Mesendoderm (in vitro differentiated cells): Measurements from ENCODE around the gene ZNF182.
"Not testable (repeated sequence)": the region's sequence is repeated elsewhere in the genome, so short reads cannot be mapped to it uniquely, and the experiment has no call there.

Experiments used
- DNase-seq: peaks from one replicate; pipeline ENCODE4 v3.0.0; 2013
- H2AK5ac ChIP-seq: 2 replicates; pipeline ENCODE4 v1.6.1; 2013; ENCODE audit warnings: low read length, inconsistent platforms
- H2BK120ac ChIP-seq: 2 replicates; pipeline ENCODE4 v1.6.1; 2013; ENCODE audit warnings: low read depth, mild to moderate bottlenecking, low read length, moderate library complexity, mixed read lengths
- H2BK15ac ChIP-seq: replicated peaks from 2 replicates; pipeline ENCODE4 v1.6.1; 2013; ENCODE audit warnings: low read depth, mild to moderate bottlenecking, moderate library complexity
- H2BK5ac ChIP-seq: 2 replicates; pipeline ENCODE4 v1.6.1; 2013; ENCODE audit warnings: low read length, inconsistent platforms
- H3K18ac ChIP-seq: 2 replicates; pipeline ENCODE4 v1.6.1; 2013; ENCODE audit warnings: mild to moderate bottlenecking, low read length, mixed read lengths
- H3K23ac ChIP-seq: one replicate; pipeline ENCODE4 v1.6.1; 2013; ENCODE audit warnings: low read length
- H3K27ac ChIP-seq: 2 replicates; pipeline ENCODE4 v1.5.1; 2013; ENCODE audit warnings: low read depth, mild to moderate bottlenecking, inconsistent platforms, low read length, moderate library complexity
- H3K27me3 ChIP-seq: 2 replicates; pipeline ENCODE4 v1.6.1; 2013; ENCODE audit warnings: low read length, control low read depth, mild to moderate bottlenecking, inconsistent platforms; ENCODE audit not compliant: insufficient read depth, poor library complexity
- H3K36me3 ChIP-seq: 2 replicates; pipeline ENCODE4 v1.6.1; 2013; ENCODE audit warnings: low read length, inconsistent platforms; ENCODE audit not compliant: control insufficient read depth, insufficient read depth
- H3K4ac ChIP-seq: one replicate; pipeline ENCODE4 v1.6.1; 2013; ENCODE audit warnings: low read depth, mild to moderate bottlenecking, low read length, moderate library complexity
- H3K4me1 ChIP-seq: 2 replicates; pipeline ENCODE4 v1.6.1; 2013; ENCODE audit warnings: low read depth, low read length, inconsistent platforms; ENCODE audit not compliant: control insufficient read depth
- H3K4me2 ChIP-seq: 2 replicates; pipeline ENCODE4 v1.6.1; 2013; ENCODE audit warnings: low read length
- H3K4me3 ChIP-seq: 2 replicates; pipeline ENCODE4 v1.5.1; 2013; ENCODE audit warnings: mild to moderate bottlenecking, low read length
- H3K56ac ChIP-seq: one replicate; pipeline ENCODE4 v1.6.1; 2013; ENCODE audit warnings: low read length
- H3K79me1 ChIP-seq: 2 replicates; pipeline ENCODE4 v1.6.1; 2013; ENCODE audit warnings: low read length, inconsistent platforms
- H3K79me2 ChIP-seq: 2 replicates; pipeline ENCODE4 v1.6.1; 2013; ENCODE audit warnings: mild to moderate bottlenecking, low read length; ENCODE audit not compliant: control insufficient read depth, insufficient read depth
- H3K9ac ChIP-seq: 2 replicates; pipeline ENCODE4 v1.6.1; 2013; ENCODE audit warnings: low read length, inconsistent platforms
- H4K5ac ChIP-seq: one replicate; pipeline ENCODE4 v1.6.1; 2013; ENCODE audit warnings: low read length
- H4K8ac ChIP-seq: one replicate; pipeline ENCODE4 v1.6.1; 2013; ENCODE audit warnings: low read depth, mild to moderate bottlenecking, control low read depth, low read length, moderate library complexity
- WGBS: extraction: QIAGEN DNeasy Blood & Tissue Kit; methylation state at CpG from one replicate; pipeline ENCODE4 v1.1.7; 2013; ENCODE audit warnings: low lambda C conversion rate, missing lambda C conversion rate; ENCODE audit not compliant: insufficient coverage; ENCODE audit errors: extremely low coverage; 5-methylcytosine and 5-hydroxymethylcytosine counted together

The ZNF182 gene

DNA sequence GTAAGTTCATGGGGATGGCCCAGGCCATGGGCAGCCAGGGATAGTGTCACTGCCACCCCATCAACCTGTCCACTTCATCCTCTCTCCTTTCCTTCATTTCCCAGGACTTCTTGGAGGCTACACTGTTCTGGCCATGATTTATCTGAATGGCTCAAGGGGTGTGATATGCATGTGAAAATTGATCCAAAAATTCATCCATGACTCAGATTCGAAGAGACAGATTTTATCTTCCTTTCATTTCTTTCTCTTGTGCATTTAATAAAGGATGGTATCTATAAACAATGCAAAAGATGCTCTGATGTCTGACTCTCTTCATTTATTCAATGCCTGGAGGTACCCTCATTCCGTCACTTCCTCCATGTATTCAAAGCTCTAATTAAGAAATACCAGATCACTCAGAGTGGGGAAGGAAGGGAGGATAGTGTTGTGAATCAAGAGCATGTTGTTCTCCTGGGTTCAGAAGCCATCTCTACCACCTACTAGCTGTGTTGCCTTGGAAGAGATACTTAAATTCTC, 5.7 kb upstream of the ZNF182 start:
- H2BK120ac ChIP-seq, H3K4me3 ChIP-seq, H3K9ac ChIP-seq, H4K8ac ChIP-seq, H3K4me1 ChIP-seq, H3K4ac ChIP-seq, H3K4me2 ChIP-seq, H3K36me3 ChIP-seq, H3K79me1 ChIP-seq, H2AK5ac ChIP-seq, DNase-seq, H3K56ac ChIP-seq, H3K79me2 ChIP-seq, H3K27me3 ChIP-seq, H3K27ac ChIP-seq, H3K18ac ChIP-seq, H3K23ac ChIP-seq, H2BK15ac ChIP-seq, H4K5ac ChIP-seq, H2BK5ac ChIP-seq: not testable (repeated sequence)
- WGBS, result no CpG with 5 or more reads among the region's 2 CpGs

GRCh38 chrX:48006688-48007087, 2.9 kb upstream of the ZNF182 start, which contains the start of gene SPACA5:
Gene SPACA5 (plus strand): TSS chrX:48006988. CDS start chrX:48007803, 815 bp downstream.
- not testable (repeated sequence) for H2AK5ac ChIP-seq, H3K23ac ChIP-seq, H3K4me3 ChIP-seq, H3K36me3 ChIP-seq, H2BK5ac ChIP-seq, H2BK120ac ChIP-seq, H3K79me1 ChIP-seq, DNase-seq, H3K56ac ChIP-seq, H3K27me3 ChIP-seq, H3K27ac ChIP-seq, H3K4ac ChIP-seq, H3K4me1 ChIP-seq, H3K9ac ChIP-seq, H2BK15ac ChIP-seq, H3K18ac ChIP-seq, H3K4me2 ChIP-seq, H4K5ac ChIP-seq, H4K8ac ChIP-seq, H3K79me2 ChIP-seq
- no CpG with 5 or more reads among the region's 8 CpGs for WGBS

- H4K5ac ChIP-seq, result no peak overlapping the region
- peak overlapping the region; percentile 12 for H3K18ac ChIP-seq
- no CpG with 5 or more reads among the region's 18 CpGs for WGBS
- no peak for DNase-seq
- no peak overlapping the region for H2BK15ac ChIP-seq
- H2AK5ac ChIP-seq, result no peak overlapping the region
- H3K79me1 ChIP-seq, result no peaks in the 10 kb centered on the region
- H3K9ac ChIP-seq, result peak overlapping the region; percentile 76
- no peak overlapping the region for H3K4ac ChIP-seq
- H2BK5ac ChIP-seq, result no peak overlapping the region
- no peaks in the 10 kb centered on the region for H3K79me2 ChIP-seq
- H3K36me3 ChIP-seq, result no peaks in the 10 kb centered on the region
- no peak overlapping the region for H3K27ac ChIP-seq
- H3K56ac ChIP-seq, result peak overlapping the region; percentile 83
- peak overlapping the region; percentile 85 for H3K4me3 ChIP-seq
- H3K4me2 ChIP-seq, result peak overlapping the region; percentile 40
- H4K8ac ChIP-seq, result no peak overlapping the region
- H3K4me1 ChIP-seq, result no peaks in the 10 kb centered on the region
- no peak overlapping the region for H3K23ac ChIP-seq
- no peaks in the 10 kb centered on the region for H3K27me3 ChIP-seq
- no peak overlapping the region for H2BK120ac ChIP-seq
These were observed 427 bp downstream of the ZNF182 start for GRCh38 chrX:48003367-48003757.

DNA sequence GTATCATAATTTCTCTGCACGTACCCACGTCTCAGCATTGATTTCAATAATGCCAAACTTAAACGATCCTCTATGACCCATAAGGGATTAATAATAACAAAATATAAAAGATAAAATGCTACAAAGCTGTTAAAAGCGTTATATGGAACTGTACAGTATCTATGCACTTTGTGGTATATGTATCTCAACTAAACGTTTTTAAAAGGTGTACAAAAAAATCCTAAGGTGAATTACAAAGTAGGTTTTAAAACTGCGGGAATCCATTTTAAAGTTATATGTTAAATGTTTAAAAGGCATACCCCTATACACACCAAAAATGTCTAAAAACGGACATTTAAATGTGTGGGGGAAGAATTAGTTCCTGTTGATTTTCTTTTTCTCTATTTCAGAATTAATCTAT, 860 bp downstream of the ZNF182 start:
- no peak overlapping the region for H3K4me3 ChIP-seq
- no peak overlapping the region for H2BK120ac ChIP-seq
- no peak overlapping the region for H3K23ac ChIP-seq
- H2BK5ac ChIP-seq, result no peak overlapping the region
- H3K36me3 ChIP-seq, result no peaks in the 10 kb centered on the region
- no peak overlapping the region for H3K4me2 ChIP-seq
- no peaks in the 10 kb centered on the region for H3K27me3 ChIP-seq
- no peak overlapping the region for H3K56ac ChIP-seq
- H3K4me1 ChIP-seq, result no peaks in the 10 kb centered on the region
- H4K5ac ChIP-seq, result no peak overlapping the region
- H3K27ac ChIP-seq, result no peak overlapping the region
- H2AK5ac ChIP-seq, result no peak overlapping the region
- H2BK15ac ChIP-seq, result no peak overlapping the region
- H3K9ac ChIP-seq, result no peak overlapping the region
- no peaks in the 10 kb centered on the region for H3K79me1 ChIP-seq
- DNase-seq, result no peak
- WGBS, result no CpG with 5 or more reads among the region's 7 CpGs
- H3K79me2 ChIP-seq, result no peaks in the 10 kb centered on the region
- H3K4ac ChIP-seq, result no peak overlapping the region
- H3K18ac ChIP-seq, result no peak overlapping the region
- no peak overlapping the region for H4K8ac ChIP-seq

GRCh38 chrX:48002319-48002718, 1.5 kb downstream of the ZNF182 start:
- no peak overlapping the region for H3K18ac ChIP-seq
- peak overlapping the region; percentile 42 for H3K56ac ChIP-seq
- no peak overlapping the region for H3K4me3 ChIP-seq
- H3K79me1 ChIP-seq, result no peaks in the 10 kb centered on the region
- DNase-seq, result no peak
- H3K4ac ChIP-seq, result no peak overlapping the region
- no peak overlapping the region for H2AK5ac ChIP-seq
- H2BK120ac ChIP-seq, result no peak overlapping the region
- H4K8ac ChIP-seq, result no peak overlapping the region
- H3K36me3 ChIP-seq, result no peaks in the 10 kb centered on the region
- no peak overlapping the region for H3K23ac ChIP-seq
- H3K4me2 ChIP-seq, result no peak overlapping the region
- no peaks in the 10 kb centered on the region for H3K27me3 ChIP-seq
- H2BK5ac ChIP-seq, result no peak overlapping the region
- no peak overlapping the region for H4K5ac ChIP-seq
- H3K9ac ChIP-seq, result no peak overlapping the region
- H3K4me1 ChIP-seq, result no peaks in the 10 kb centered on the region
- H3K27ac ChIP-seq, result no peak overlapping the region
- no CpG with 5 or more reads among the region's 3 CpGs for WGBS
- no peaks in the 10 kb centered on the region for H3K79me2 ChIP-seq
- no peak overlapping the region for H2BK15ac ChIP-seq

- H3K4ac ChIP-seq, result no peak overlapping the region
- H2BK120ac ChIP-seq, result no peak overlapping the region
- no peak overlapping the region for H4K8ac ChIP-seq
- no peak overlapping the region for H3K18ac ChIP-seq
- H3K27me3 ChIP-seq, result no peaks in the 10 kb centered on the region
- no peaks in the 10 kb centered on the region for H3K36me3 ChIP-seq
- DNase-seq, result no peak
- no peak overlapping the region for H2AK5ac ChIP-seq
- H3K9ac ChIP-seq, result no peak overlapping the region
- H3K27ac ChIP-seq, result no peak overlapping the region
- H2BK5ac ChIP-seq, result no peak overlapping the region
- H3K4me3 ChIP-seq, result no peak overlapping the region
- no CpG with 5 or more reads among the region's 3 CpGs for WGBS
- no peak overlapping the region for H3K4me2 ChIP-seq
- no peak overlapping the region for H3K56ac ChIP-seq
- no peak overlapping the region for H3K23ac ChIP-seq
- H4K5ac ChIP-seq, result no peak overlapping the region
- no peaks in the 10 kb centered on the region for H3K4me1 ChIP-seq
- H2BK15ac ChIP-seq, result no peak overlapping the region
- H3K79me1 ChIP-seq, result no peaks in the 10 kb centered on the region
- H3K79me2 ChIP-seq, result no peaks in the 10 kb centered on the region
These were observed 2.5 kb downstream of the ZNF182 start for GRCh38 chrX:48001260-48001659.
